GM19193 (cell line): Measurements from ENCODE around the gene SLC25A21.

Experiments used
- POLR2A ChIP-seq: IDR thresholded peaks from 4 replicates; pipeline ENCODE4 v1.6.1; 2011; ENCODE audit not compliant: insufficient read depth, insufficient read length; ENCODE audit errors: extremely low read depth

SLC25A21 gene

DNA sequence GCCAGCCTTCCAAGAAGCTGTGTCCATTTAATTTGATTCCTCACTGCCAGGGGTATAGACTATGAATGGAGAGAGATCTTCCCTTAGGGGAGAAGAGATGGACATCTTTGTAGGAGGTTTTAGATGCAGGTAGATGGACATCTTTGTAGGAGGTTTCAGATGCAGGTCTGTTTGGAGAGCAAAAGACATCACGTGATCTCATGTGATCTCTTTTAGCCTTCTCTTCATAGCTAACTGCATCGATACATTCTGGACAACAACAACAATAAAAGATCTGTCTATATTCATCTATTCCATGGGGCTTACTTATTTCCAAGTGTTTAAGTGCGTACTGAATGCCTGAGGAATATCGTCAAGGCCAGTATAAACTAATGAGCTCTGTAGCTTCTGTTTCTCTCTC lies 347.6 kb downstream of the SLC25A21 start:
- no peak for TF ChIP-seq POLR2A

DNA sequence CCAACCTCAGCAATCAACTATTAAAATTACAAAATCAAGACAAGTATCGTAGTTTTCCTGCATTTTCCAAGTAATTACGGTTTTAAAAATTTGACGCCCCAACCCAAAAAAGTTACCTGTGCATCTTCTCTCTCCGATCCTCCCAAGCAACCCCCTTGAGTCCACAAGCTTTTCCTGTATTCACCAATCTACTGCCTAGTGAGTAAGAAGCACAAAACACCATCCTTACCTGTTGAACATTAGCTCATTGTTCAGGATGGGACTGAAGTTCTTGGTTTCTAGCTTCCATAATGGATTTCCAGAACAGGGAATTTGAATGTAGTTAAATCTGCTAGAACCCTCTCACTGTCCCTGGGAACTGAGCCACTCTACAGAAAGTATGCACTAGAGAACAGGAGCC lies 348.8 kb downstream of the SLC25A21 start:
- TF ChIP-seq POLR2A, result no peak

DNA sequence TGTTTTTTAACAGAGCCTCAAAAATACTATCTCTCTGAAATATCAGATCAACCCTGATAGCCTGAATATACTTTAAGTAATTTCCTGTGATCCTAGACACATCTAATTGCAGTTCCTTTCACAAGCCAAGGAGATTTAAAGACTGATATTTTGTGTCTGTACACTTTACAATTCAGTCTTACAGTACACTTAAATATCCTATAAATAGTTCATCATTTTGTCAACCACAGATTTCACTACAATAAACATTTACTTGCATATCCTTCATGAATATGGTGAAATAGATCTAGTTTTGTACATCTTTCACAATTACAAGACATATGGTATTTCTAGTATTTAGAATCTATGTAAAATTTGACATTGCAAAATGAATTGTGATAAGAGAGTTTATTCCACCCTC lies 349.7 kb downstream of the SLC25A21 start:
- no peak for TF ChIP-seq POLR2A

DNA sequence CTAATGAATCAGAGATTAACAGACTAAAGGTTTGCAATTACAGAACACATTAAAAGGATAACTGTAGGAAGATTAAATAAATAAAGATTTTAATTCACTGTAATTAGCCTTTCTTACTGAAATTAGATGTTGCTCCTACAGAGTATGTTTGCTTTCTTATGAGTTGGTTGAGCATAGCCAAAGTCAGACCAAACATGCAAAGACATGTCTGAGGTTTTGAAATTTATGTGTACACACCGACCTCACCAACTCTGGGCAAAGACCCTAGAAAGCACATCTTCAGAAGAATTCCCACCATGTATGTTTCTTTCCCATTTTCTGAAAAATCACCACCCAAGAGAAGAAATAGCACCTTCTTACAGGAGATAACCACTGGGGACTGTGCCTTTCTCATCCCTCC lies 351.5 kb downstream of the SLC25A21 start:
- TF ChIP-seq POLR2A, result no peak

DNA sequence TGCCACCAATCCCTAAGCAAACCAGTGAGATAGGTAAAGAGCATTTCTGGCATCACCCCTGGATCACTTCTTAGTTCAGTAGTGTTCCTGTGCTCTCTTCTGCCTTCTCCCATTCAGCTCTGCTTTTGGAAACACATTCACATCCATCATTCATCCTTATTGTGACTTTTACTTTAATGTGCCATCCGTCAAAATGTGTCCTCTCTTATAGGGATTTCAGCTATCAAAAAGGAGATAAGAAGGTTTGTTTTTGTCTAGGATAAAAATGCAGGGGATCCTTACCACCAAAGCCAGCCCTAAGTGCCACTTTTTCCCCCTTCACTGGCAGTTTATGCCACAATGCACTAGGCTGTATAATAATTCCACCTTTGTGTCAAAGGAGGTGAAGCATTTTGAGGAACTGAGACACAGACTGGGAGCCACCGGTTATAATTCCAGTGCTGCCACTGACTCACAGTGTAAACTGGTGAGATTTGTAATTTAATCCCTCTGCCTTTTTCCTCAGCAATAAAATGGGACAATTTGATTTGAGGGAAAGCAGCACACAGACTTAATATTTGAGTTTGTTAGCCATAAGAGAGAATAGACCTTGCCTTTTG lies 352.2 kb downstream of the SLC25A21 start:
- TF ChIP-seq POLR2A, result no peak

DNA sequence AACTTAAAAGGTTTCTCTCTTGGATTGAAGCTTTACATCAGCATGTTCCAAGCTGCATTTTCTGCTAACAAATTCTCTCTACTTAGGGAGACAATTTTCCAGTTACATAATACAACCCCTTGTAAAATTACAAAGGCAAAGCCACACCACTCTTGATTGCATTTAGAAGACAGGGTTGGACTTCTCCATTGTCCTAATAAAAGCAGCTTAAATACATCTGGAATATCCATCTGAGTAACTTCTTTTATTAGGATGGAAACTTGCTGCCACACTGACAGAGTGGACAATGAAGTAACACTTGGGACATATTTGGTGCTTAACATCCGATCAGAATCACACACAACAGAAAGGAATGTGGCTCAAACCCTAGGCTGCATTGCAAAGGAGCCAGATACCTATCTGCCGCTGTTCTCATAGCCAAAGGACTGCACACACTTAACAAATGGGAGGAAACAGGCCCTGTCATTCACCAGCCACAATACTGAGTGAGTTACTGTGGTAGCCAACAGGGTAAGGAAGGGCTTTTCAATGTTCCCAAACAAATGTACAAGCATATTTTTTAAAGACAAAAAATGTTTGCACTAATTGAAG lies 353.5 kb downstream of the SLC25A21 start:
- TF ChIP-seq POLR2A, result no peak

DNA sequence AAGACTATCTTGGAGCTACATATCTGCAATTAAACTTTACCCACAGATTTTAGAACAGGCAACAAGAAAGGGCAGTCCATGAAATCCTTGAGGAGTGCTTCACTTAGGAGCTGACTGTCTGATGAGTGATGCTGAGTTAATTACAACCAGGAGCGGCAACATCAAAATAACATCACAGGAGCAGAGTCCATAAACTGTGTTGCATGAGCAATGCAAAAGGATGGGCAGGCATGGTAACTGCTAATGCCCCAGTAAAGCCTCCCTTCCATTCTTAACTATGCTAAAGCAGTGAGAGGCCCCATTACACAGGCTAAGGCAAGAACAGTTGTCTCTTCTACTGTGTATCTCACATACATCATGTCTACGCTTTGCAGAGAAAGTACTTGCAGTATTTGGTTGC lies 354.2 kb downstream of the SLC25A21 start:
- no peak for TF ChIP-seq POLR2A

DNA sequence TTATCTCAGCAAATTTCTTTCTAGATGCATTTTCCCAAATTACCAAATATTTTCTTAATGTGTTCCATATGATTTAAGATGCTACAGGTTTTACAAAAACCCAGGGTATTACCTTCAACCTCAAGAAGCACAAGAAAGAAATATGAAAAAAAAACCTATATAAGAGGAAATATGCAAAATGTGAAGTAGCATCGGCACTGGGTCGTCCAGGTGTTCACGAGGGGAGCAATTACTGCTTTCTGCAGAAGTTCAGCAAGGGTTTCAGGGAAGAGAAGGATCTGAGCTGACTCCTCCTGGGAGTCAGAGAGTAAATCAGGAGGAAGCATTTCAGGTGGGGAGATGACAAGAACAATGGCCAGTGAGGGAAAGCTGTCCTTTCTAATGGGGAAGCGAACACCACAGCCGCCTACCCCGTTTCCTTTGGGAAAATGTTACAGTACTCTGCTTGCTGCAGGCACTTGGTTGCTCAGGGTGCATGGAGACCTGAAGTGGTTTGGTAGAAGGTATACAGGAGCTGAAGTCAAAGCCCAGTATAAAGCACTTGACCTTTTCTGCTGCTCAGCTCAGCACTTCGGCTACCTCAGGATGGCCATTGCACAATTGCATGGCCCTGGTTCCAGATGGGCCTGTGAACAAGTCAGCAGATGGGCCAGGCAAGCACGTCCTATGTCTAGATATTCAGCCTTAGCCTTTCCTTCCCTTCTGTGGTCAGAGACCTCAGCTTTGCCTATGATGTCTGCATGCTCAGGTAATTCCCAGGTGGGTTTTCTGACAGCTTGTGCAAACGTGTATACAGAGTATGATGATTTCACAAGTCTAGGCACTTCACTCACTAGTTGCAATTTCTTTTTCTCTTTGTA lies 355.1 kb downstream of the SLC25A21 start:
- no peak for TF ChIP-seq POLR2A

DNA sequence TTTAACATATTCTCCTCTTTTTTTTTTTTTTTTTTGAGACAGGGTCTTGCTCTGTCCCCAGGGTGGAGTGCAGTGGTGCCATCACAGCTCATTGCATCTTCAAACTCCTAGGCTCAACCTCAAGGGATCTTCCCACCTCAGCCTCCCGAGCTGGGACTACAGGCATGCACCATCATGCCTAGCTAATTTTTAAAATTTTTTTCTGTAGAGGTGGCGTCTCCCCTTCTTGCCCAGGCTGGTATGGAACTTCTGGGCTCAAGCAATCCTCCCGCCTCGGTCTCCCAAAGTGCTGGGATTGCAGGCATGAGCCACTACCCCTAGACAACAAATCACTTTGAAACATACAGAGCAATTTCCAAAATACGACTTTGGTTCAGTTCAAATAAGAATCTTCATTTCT lies 355.9 kb downstream of the SLC25A21 start:
- no peak for TF ChIP-seq POLR2A

DNA sequence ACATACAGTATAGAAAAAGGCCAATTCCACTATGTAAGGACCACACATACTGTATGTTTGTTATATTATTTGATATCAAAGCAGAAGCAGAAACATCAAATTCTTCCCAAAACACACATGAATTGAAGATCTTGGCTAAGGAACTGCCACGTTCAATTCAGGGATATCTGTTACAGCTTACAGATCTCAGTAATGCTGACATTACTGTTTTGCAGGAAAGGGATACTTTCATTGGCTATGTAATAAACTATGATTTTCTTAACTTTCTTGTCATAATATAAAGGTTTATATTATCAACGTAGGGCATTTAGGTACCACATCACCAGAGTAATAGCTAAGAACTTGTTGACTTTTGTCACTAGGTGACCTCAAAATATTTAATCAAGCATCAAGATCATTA lies 362.2 kb downstream of the SLC25A21 start:
- TF ChIP-seq POLR2A, result no peak

DNA sequence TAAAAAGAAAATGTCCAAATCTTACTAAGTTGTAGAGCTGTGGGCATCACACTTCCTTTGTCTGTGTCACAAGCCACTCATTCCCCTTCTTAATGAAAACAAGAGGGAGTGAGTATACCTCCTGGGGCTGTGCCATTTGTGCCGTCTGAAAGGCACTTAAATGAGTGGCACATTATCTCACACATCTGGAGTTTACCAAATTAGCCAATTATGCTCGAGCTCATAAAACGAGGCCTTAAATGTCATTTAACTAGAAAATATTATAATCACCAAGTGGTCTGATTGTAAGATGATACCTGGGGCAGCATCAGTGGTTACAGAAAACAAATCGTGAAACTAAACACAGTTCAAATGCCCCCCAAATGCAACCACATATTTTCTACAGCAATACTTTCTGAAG lies 364.7 kb downstream of the SLC25A21 start:
- TF ChIP-seq POLR2A, result no peak

DNA sequence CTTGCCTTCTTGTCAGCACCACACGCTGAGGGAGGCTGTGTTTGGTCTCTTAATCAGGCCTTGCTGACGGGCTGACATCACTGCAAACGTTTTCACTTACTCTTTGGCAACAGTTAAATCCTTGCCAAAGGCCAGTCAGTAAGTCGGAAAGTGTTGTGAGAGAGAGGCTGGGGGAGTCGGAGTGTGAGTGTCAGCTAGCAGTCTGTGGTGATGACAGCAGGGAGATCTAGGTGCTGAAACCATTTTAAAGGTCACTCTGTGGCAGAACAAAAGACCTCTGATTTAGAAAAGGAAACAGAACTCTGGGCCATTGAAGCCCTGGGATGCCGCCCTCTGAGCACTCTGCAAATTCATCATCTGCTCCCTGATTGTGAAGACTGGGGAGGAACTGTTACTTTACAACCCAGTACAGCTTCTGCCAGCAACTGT lies 367.3 kb downstream of the SLC25A21 start:
- TF ChIP-seq POLR2A, result no peak

DNA sequence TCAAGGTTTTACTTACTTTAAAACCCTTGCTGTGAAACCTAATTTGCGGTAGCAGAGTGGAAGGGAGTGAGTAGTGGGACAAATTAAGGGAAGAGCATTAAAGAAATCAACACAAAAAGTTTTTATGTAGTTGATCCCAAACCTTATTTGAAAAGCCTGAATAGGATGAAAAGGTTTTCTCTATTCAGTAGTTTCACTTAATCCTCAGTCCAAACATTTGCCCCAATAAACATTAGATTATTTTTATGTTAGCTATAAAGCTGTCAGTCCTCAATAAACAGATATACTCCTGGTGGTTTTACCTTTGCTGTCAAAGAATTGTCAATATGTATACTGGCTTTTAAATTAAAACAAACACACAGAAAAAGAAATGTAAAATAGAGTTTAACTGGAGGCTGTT lies 374.8 kb downstream of the SLC25A21 start:
- TF ChIP-seq POLR2A, result no peak

DNA sequence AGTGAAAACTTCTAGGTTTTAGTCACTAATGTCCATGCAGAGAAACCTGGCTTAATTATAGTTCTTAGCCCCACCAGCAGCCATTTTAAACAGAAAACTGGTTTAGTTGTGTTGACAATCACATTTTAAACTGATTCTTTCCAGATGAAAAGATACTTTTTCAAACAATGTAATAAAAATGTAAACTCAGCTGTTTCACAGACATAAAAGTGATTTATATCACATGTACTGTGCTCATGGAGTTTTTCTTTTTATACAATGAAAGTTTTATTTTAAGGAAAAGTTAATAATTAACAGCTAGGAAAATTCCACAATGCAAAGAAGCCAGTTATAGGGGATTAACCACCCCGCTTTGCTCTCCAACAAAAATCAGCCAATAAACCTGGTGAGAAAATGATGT lies 381.0 kb downstream of the SLC25A21 start:
- no peak for TF ChIP-seq POLR2A

DNA sequence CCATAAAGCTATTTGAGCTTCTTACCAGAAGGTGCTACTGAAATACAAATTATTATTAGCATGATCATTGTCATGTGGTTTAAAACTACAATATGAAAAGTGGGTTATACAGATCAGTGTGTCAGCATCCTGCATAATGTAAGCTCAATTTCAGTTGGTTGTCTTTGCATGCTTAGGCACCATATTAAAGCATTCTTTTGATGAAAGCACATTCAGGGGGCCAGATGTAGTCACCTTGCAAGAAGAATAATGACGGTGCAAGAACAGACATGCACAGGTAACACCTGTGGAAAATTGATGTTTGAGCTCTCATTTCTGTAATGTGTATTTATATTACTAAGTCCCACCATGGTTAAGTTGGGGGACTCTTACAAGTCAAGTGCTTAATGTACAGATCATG lies 386.9 kb downstream of the SLC25A21 start:
- no peak for TF ChIP-seq POLR2A

DNA sequence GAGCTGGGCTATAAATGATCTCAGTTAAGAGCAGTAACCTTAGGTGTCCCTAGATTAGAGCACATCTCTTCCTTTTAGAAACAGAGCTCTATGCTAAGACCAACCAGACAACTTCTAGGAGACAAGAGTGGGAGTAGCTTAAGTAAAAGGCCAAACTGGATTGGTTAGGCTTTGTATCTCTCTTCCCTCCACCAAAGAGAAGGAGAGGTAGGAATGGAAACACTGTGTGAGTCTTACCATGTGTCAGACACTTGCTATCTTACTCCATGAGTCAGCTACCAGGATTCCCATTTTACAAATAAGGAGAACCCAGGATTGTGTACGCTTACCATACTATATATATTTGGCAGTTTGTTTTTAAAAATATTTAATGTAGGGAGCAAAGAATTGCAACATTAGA lies 387.9 kb downstream of the SLC25A21 start:
- TF ChIP-seq POLR2A, result no peak
